Astrocyte of the cerebellum (primary cell): ENCODE results near the gene YTHDF2.
A peak's percentile ranks its signal among the peaks of the same experiment; 100 is the strongest.
"Not testable (repeated sequence)": the region's sequence is repeated elsewhere in the genome, so short reads cannot be mapped to it uniquely, and the experiment has no call there.

Source experiments
- DNase-seq: peaks from one replicate; pipeline ENCODE4 v3.0.0-alpha.2; 2011; ENCODE audit warnings: low read depth
- H3K4me3 ChIP-seq: 2 replicates; pipeline ENCODE4 v1.5.1; 2011; ENCODE audit warnings: mild to moderate bottlenecking, low read depth, low read length, moderate library complexity
- in situ Hi-C: cut with HindIII; loops from 2 replicates; pipeline ENCODE4 v1.10.0; 2017; ENCODE audit warnings: low sequenced_read_pairs
- TF ChIP-seq, protein P1 (sequence below): IDR thresholded peaks from 2 replicates; pipeline ENCODE4 v1.5.1; 2012; ENCODE audit warnings: low read length, low read depth, moderate library complexity, mild to moderate bottlenecking; ENCODE audit errors: missing control alignments

Gene YTHDF2

DNA sequence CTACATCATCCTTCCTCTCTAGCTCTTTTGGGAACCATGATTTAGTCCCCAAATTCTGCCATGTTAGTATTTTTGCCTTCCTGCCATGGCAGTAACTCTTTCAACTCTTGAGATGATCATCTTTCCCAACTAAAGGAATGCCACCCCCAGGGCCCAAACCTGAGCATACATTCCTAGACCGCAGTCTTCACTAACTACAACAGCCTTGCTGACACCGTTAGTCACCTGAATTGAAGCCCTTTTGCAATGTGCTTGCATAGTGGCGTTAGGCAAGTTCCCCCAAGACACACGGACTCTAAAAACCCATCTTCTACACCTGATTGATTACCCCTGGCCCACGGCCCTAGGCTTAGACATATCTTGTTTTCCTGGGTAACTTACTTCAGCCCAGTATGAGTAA lies 16.4 kb upstream of the YTHDF2 start:
- no peak for DNase-seq
- in situ Hi-C loops, result no loop called here
- no peak overlapping the region for H3K4me3 ChIP-seq
- TF ChIP-seq, protein P1, sequence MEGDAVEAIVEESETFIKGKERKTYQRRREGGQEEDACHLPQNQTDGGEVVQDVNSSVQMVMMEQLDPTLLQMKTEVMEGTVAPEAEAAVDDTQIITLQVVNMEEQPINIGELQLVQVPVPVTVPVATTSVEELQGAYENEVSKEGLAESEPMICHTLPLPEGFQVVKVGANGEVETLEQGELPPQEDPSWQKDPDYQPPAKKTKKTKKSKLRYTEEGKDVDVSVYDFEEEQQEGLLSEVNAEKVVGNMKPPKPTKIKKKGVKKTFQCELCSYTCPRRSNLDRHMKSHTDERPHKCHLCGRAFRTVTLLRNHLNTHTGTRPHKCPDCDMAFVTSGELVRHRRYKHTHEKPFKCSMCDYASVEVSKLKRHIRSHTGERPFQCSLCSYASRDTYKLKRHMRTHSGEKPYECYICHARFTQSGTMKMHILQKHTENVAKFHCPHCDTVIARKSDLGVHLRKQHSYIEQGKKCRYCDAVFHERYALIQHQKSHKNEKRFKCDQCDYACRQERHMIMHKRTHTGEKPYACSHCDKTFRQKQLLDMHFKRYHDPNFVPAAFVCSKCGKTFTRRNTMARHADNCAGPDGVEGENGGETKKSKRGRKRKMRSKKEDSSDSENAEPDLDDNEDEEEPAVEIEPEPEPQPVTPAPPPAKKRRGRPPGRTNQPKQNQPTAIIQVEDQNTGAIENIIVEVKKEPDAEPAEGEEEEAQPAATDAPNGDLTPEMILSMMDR, result no peak

DNA sequence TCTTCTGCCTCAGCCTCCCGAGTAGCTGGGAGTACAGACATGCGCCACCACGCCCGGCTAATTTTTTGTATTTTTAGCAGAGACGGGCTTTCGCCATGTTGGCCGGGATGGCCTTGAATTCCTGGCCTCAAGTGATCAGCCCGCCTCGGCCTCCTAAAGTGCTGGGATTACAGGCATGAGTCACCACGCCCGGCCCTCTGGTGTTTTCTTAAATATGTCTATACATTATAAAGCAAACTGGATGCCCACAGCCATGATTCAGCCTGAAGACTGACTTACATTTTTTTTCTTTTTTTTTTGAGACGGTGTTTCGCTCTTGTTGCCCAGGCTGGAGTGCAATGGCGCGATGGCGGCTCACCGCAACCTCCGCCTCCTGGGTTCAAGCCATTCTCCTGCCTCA lies 14.8 kb upstream of the YTHDF2 start:
- in situ Hi-C loops, H3K4me3 ChIP-seq, DNase-seq: not testable (repeated sequence)

DNA sequence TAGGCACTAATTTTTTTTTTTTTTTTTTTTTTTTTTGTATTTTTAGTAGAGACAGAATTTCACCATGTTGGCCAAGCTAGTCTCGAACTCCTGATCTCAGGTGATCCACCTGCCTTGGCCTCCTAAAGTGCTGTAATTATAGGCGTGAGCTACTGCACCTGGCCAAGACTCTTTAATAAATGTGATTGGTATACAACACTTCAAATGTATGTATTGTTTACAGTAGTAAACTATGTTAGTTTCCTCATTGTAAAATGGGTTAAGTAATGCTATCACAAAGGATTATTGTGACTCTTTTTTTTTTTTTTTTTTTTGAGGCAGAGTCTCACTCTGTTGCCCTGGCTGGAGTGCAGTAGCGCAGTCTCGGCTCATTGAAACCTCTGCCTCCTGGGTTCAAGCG lies 11.4 kb upstream of the YTHDF2 start:
- in situ Hi-C loops, DNase-seq, H3K4me3 ChIP-seq: not testable (repeated sequence)

DNA sequence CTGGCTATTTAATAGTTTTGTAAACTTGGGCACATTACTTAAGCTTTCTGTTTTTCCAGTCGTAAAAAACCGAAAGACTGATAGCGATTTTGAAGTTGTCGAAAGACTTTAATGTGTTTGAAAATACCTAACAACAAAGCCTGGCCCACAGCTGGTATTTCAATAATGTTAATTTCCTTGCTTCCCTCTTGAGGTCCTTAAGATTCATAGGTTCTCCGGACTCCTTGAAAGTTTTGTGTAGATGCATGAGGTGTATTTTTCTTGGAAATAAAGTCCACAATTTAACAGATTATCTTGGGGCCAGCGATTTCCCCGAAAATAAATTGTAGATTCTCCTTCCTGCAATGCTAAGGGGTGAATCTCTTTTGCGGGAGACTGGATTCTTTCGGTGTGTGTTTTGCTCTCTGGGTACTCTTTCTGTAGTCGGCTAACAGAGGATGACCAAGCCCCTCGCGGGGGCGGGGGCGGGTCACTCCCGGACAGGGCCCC lies 735 bp upstream of the YTHDF2 start:
- DNase-seq, result no peak
- in situ Hi-C loops, result no loop called here

DNA sequence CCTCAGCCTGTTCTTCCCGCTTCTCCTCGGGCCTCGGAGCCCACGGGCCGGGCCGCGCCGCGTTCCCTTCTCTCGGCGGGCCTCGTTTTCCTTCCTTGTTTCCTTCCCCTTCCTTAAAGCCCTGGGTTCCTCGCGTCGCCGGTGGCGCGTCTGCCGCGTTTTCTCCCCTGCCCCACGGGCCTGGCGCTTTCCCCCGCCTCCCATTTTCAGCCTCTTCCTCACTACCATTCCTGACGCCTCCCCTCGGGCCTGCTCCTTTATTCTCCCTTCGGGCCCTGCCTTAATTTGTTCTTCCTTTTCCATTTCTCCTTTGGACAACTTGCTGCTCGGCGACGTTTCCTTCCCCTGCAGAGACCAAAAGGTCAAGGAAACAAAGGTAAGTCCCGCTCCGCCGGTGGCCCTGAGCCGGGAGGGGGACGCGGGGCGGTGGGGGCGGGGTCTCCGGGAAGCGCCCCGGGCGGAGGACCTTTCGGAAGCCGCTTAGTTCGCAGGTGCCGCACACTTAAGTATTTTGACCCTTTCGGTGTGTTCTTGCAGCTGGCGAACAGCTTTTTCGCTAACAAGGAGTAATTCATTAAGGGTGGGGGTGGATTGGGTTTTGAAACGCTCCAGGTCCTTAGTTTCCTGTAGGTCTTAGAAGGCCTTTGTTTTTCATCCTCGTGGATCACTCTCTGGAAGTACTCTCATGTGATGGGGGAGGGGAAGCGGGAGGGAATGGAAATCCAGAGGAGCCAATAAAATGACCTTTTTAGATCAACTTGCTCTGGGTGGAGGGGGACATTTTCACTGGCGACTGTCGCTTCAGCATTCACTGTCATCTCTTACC lies 780 bp downstream of the YTHDF2 start:
- H3K4me3 ChIP-seq, result peak overlapping the region; percentile 81
- TF ChIP-seq, protein P1, result no peak
- no peak for DNase-seq
- in situ Hi-C loops, result no loop called here

More for the DNA sequence above, 735 bp upstream of the YTHDF2 start:
- TF ChIP-seq, protein P1, result no peak
- H3K4me3 ChIP-seq, result peak overlapping the region; percentile 81

DNA sequence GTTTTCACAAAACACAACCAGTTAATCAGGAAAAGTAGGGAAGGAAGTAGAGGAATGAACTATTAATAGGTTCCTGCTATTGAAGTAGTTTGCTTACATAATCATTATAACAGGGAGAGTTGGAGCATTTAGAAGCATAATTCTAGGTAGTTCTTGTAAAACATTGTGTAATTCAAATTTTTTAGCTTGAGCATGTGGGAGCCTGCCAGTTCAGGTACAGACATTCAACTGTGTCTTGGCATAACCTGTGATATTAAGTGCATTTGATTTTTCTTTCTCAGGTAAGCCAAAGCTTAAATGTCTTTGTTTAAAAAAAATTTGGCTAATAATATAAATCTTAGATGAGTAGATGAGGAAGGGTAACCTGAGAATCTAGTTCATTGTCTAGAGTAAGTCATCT lies 3.4 kb downstream of the YTHDF2 start:
- TF ChIP-seq, protein P1, result no peak
- no peak overlapping the region for H3K4me3 ChIP-seq
- no peak for DNase-seq
- in situ Hi-C loops, result no loop called here

DNA sequence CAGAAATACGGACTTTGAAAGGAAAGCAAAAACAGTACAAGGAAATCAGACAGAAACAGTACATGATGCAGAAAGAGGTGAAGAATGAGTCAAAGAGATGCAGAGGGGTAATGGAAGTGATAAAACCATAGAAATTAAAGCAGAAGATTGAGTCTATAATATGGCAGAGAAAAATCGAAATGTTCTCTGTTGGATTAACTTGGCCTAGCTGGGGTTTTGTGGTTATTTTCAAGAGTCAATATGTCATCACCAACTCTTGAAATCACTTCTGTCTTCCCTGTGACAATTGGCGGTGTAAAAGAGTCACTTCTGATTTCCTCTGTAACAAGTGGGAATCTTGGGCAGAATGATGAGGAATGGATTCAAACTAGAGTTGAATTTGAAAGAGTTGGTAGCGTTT lies 7.4 kb downstream of the YTHDF2 start:
- in situ Hi-C loops, result no loop called here
- TF ChIP-seq, protein P1, result no peak
- no peak overlapping the region for H3K4me3 ChIP-seq
- no peak for DNase-seq
